Trophoblast cell (in vitro differentiated cells and primary cell): Measurements from ENCODE around the gene NTM.

ENCODE experiments used
- DNase-seq, 2 donors: peaks; one replicate each; pipeline ENCODE4 v3.0.0-alpha.2; 2016
- H2AFZ ChIP-seq: 2 replicates; pipeline ENCODE4 v1.6.1; 2013; ENCODE audit warnings: low read length, moderate library complexity, mild to moderate bottlenecking; ENCODE audit not compliant: insufficient read depth, poor library complexity
- H2AK5ac ChIP-seq: 2 replicates; pipeline ENCODE4 v1.6.1; 2013; ENCODE audit warnings: mild to moderate bottlenecking, low read length
- H2BK120ac ChIP-seq: 2 replicates; pipeline ENCODE4 v1.6.1; 2013; ENCODE audit warnings: low read length, mild to moderate bottlenecking, moderate library complexity; ENCODE audit not compliant: insufficient read depth, poor library complexity
- H2BK12ac ChIP-seq: 2 replicates; pipeline ENCODE4 v1.6.1; 2013; ENCODE audit warnings: mild to moderate bottlenecking, low read length, moderate library complexity
- H2BK5ac ChIP-seq: 2 replicates; pipeline ENCODE4 v1.6.1; 2013; ENCODE audit warnings: low read length, low read depth, moderate library complexity, mild to moderate bottlenecking; ENCODE audit not compliant: poor library complexity
- H3K14ac ChIP-seq: 2 replicates; pipeline ENCODE4 v1.6.1; 2013; ENCODE audit warnings: mild to moderate bottlenecking, low read length
- H3K18ac ChIP-seq: 2 replicates; pipeline ENCODE4 v1.6.1; 2013; ENCODE audit warnings: mild to moderate bottlenecking, low read length
- H3K23ac ChIP-seq: 2 replicates; pipeline ENCODE4 v1.6.1; 2013; ENCODE audit warnings: low read length
- H3K27ac ChIP-seq: 2 replicates; pipeline ENCODE4 v1.5.1; 2013; ENCODE audit warnings: low read depth, mild to moderate bottlenecking, inconsistent platforms, low read length, moderate library complexity
- H3K27me3 ChIP-seq: 2 replicates; pipeline ENCODE4 v1.6.1; 2013; ENCODE audit warnings: inconsistent platforms, mild to moderate bottlenecking, low read length, moderate library complexity; ENCODE audit not compliant: insufficient read depth
- H3K36me3 ChIP-seq, 2 experiments: 1 replicate in 1 of 2; 2 replicates in 1 of 2; pipeline ENCODE4 v1.6.1; 2013; ENCODE audit warnings: low read length in 2 of 2, mild to moderate bottlenecking in 2 of 2, moderate library complexity in 1 of 2; ENCODE audit not compliant: insufficient read depth in 2 of 2, control insufficient read depth in 1 of 2
- H3K4ac ChIP-seq: 2 replicates; pipeline ENCODE4 v1.6.1; 2013; ENCODE audit warnings: low read depth, mild to moderate bottlenecking, low read length, moderate library complexity
- H3K4me1 ChIP-seq, 2 experiments: 1 replicate in 1 of 2; 2 replicates in 1 of 2; pipeline ENCODE4 v1.6.1; 2013; ENCODE audit warnings: low read length in 2 of 2, mild to moderate bottlenecking in 2 of 2, moderate library complexity in 1 of 2; ENCODE audit not compliant: insufficient read depth in 2 of 2, control insufficient read depth in 1 of 2
- H3K4me2 ChIP-seq: 2 replicates; pipeline ENCODE4 v1.6.1; 2013; ENCODE audit warnings: inconsistent platforms, mild to moderate bottlenecking, low read length, moderate library complexity
- H3K4me3 ChIP-seq: 2 replicates; pipeline ENCODE4 v1.5.1; 2013; ENCODE audit warnings: mild to moderate bottlenecking, low read depth, low read length, inconsistent platforms
- H3K79me1 ChIP-seq: one replicate; pipeline ENCODE4 v1.6.1; 2013; ENCODE audit warnings: low read length
- H3K79me2 ChIP-seq: 2 replicates; pipeline ENCODE4 v1.6.1; 2013; ENCODE audit warnings: low read length, mild to moderate bottlenecking; ENCODE audit not compliant: control insufficient read depth, insufficient read depth, poor library complexity
- H3K9ac ChIP-seq: 2 replicates; pipeline ENCODE4 v1.6.1; 2013; ENCODE audit warnings: mild to moderate bottlenecking, low read length
- H3K9me3 ChIP-seq: 2 replicates; pipeline ENCODE4 v1.6.1; 2013; ENCODE audit warnings: low read depth, mild to moderate bottlenecking, control low read depth, inconsistent platforms, low read length; ENCODE audit not compliant: insufficient read depth
- H4K12ac ChIP-seq: 2 replicates; pipeline ENCODE4 v1.6.1; 2013; ENCODE audit warnings: low read depth, mild to moderate bottlenecking, low read length, moderate library complexity
- H4K8ac ChIP-seq: 2 replicates; pipeline ENCODE4 v1.6.1; 2013; ENCODE audit warnings: low read depth, mild to moderate bottlenecking, low read length, moderate library complexity
- H4K91ac ChIP-seq: one replicate; pipeline ENCODE4 v1.6.1; 2013; ENCODE audit warnings: low read depth, mild to moderate bottlenecking, low read length, moderate library complexity
- WGBS: extraction: QIAGEN DNeasy Blood & Tissue Kit; methylation state at CpG from one replicate; pipeline ENCODE4 v1.1.7; 2013; ENCODE audit warnings: missing lambda C conversion rate; ENCODE audit not compliant: insufficient read length, insufficient coverage; ENCODE audit errors: extremely low coverage; 5-methylcytosine and 5-hydroxymethylcytosine counted together

NTM gene

GRCh38 chr11:131413217-131413616 lies 42.8 kb downstream of the NTM start:
- Histone ChIP-seq H4K12ac (no peak overlapping the region), H3K27me3 (no peaks in the 10 kb centered on the region), H2BK5ac (no peak overlapping the region), H3K36me3 (no peaks in the 10 kb centered on the region), H3K27ac (no peak overlapping the region), H3K79me1 (no peaks in the 10 kb centered on the region), H4K8ac (no peak overlapping the region), H3K9me3 (no peaks in the 10 kb centered on the region), H2AK5ac (no peak overlapping the region), H2BK12ac (no peak overlapping the region), H3K23ac (no peak overlapping the region), H2BK120ac (no peak overlapping the region), H3K4me1 (peaks cover 0 to 4% of the 10 kb centered on the region in 2 experiments), H3K18ac (no peak overlapping the region), H3K9ac (no peak overlapping the region), H3K4me2 (no peak overlapping the region), H3K79me2 (no peaks in the 10 kb centered on the region), H2AFZ (no peak overlapping the region), H3K14ac (no peak overlapping the region), H3K4ac (no peak overlapping the region), H4K91ac (no peak overlapping the region), H3K4me3 (no peak overlapping the region)
- no CpG with 5 or more reads among the region's 7 CpGs for WGBS
- no peak for DNase-seq

- Histone ChIP-seq H2BK120ac (no peak overlapping the region), H2AFZ (no peak overlapping the region), H3K79me2 (no peaks in the 10 kb centered on the region), H3K9ac (no peak overlapping the region), H3K18ac (no peak overlapping the region), H3K79me1 (peaks cover 4% of the 10 kb centered on the region), H4K8ac (no peak overlapping the region), H3K27ac (no peak overlapping the region), H4K12ac (no peak overlapping the region), H2AK5ac (no peak overlapping the region), H2BK12ac (no peak overlapping the region), H3K14ac (no peak overlapping the region), H3K36me3 (no peaks in the 10 kb centered on the region), H3K23ac (no peak overlapping the region), H3K9me3 (no peaks in the 10 kb centered on the region), H3K27me3 (no peaks in the 10 kb centered on the region), H3K4ac (no peak overlapping the region), H3K4me1 (peaks cover 4 to 7% of the 10 kb centered on the region in 2 experiments), H3K4me3 (no peak overlapping the region), H2BK5ac (no peak overlapping the region), H4K91ac (no peak overlapping the region), H3K4me2 (no peak overlapping the region)
- DNase-seq, result no peak
- WGBS, result no CpG with 5 or more reads among the region's 6 CpGs
Observed at GRCh38 chr11:131418189-131418588, 47.8 kb downstream of the NTM start.

GRCh38 chr11:131421066-131421855 lies 50.8 kb downstream of the NTM start:
- Histone ChIP-seq H3K79me2 (no peaks in the 10 kb centered on the region), H3K9ac (no peak overlapping the region)

GRCh38 chr11:131422029-131422428 lies 51.6 kb downstream of the NTM start:
- H3K79me2 ChIP-seq, result no peaks in the 10 kb centered on the region
- WGBS, result no CpG with 5 or more reads among the region's 3 CpGs

More at GRCh38 chr11:131421066-131421855, 50.8 kb downstream of the NTM start:
- Histone ChIP-seq H2AK5ac (no peak overlapping the region), H3K79me1 (peaks cover 9% of the 10 kb centered on the region), H3K4me1 (peaks cover 14 to 15% of the 10 kb centered on the region in 2 experiments), H3K36me3 (no peaks in the 10 kb centered on the region), H3K27me3 (no peaks in the 10 kb centered on the region), H3K14ac (no peak overlapping the region), H2BK12ac (no peak overlapping the region), H4K8ac (no peak overlapping the region), H2BK120ac (no peak overlapping the region), H2AFZ (no peak overlapping the region), H3K4me2 (no peak overlapping the region), H3K9me3 (no peaks in the 10 kb centered on the region), H3K27ac (no peak overlapping the region), H3K4me3 (no peak overlapping the region), H2BK5ac (no peak overlapping the region), H4K12ac (no peak overlapping the region), H3K23ac (no peak overlapping the region), H3K4ac (no peak overlapping the region), H3K18ac (no peak overlapping the region), H4K91ac (no peak overlapping the region)
- peak; percentile 97 to 98 for DNase-seq
- no CpG with 5 or more reads among the region's 10 CpGs for WGBS

More at GRCh38 chr11:131422029-131422428, 51.6 kb downstream of the NTM start:
- Histone ChIP-seq H4K8ac (no peak overlapping the region), H3K79me1 (peaks cover 9% of the 10 kb centered on the region), H3K36me3 (no peaks in the 10 kb centered on the region), H4K91ac (no peak overlapping the region), H2AFZ (no peak overlapping the region), H3K4ac (no peak overlapping the region), H3K9me3 (no peaks in the 10 kb centered on the region), H3K4me3 (no peak overlapping the region), H3K23ac (no peak overlapping the region), H2BK12ac (peak overlapping the region; percentile 32), H2BK120ac (no peak overlapping the region), H4K12ac (no peak overlapping the region), H3K4me2 (no peak overlapping the region), H3K18ac (no peak overlapping the region), H2AK5ac (no peak overlapping the region), H3K27me3 (no peaks in the 10 kb centered on the region), H2BK5ac (no peak overlapping the region), H3K14ac (no peak overlapping the region), H3K27ac (no peak overlapping the region), H3K4me1 (peaks cover 14 to 15% of the 10 kb centered on the region in 2 experiments), H3K9ac (no peak overlapping the region)
- no peak for DNase-seq
